Measurements from ENCODE around the gene HHLA2.

Gene HHLA2

DNA sequence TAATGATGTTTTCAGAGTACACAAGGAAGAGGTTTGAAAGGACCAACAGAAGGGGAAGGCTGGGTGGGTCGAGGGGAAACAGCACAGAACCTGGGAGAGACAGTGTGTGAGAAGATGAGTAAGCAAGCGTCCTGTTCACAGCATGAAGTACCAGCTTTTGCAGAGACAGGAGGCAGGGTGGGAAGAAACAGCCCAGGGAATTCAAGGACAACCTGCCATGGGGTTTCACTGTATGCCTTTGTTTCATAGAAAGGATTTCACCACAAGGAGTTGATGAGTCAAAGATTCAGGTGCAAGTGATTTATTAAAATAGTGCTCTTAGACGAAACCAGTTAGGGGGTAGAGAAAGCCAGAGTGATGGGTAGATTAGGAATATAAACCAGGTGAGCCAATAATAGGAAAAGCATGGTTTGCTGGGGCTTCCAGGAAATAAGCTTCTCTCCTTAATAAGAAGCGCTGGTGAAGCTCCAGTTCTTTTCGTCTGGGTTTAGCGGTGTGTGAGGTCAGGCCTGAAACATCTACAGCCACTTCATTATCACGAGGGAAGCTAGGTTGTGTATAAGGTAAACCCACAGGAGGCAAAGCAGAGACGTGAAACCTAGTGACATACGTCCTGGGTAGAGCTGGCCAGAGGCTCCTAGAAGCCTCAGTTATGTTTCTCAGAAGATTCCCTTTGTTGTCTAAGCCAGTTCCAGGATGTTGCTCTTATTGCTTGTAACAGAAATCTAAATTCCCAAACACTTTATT is 3.9 kb downstream of the HHLA2 start:
- DNase-seq = no peak

DNA sequence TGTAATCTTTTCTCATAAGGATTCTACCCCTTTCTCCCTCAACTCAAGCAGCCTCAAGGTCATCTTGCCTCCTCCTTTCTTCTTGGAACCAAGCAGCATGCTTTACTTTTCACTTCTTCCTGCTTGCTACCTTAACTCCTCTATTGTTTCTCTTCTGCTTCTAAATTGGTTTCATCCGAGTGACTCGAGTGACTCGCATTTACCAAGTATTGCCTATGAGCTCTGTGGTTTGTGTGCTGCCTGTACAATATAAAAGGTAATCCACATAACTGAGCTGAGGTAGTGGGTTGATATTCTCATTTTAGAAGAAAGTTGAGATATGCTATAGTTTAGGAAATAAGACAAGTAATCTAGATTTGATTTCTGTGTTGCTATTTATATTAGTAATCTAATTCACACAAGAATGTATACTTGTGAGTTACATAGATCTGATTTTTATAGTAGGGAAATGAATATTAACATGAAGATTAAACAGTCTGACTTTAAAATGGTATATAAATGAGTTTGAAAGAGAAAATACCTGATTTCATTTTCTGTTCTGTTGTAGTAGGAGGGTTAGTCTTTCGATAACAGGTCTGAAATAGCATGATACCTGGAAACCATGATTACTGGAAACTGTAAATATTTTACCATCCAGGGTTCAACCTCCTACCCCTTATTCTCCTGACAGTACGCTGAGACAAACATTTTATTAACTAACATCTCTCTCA is 5.5 kb downstream of the HHLA2 start:
- DNase-seq = peak in 1 of 2 donors; percentile 27

DNA sequence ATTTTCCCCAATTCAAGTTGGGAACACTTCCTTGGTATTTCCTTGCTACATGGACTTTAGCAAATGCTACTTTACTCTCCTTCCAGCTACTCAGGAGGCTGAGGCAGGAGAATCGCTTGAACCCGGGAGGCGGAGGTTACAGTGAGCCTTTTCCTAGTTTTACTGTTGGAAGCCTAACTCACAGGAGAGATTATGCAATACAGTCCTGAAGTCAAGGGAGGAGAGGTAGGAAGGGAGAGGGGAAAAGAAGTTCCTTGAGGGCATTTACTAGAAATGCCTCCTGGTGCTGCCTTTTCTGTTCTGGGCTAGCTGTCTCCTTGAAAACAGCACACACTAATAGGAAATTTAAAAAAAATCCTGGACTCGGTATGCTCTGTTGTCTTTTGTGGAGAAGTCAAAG is 6.2 kb downstream of the HHLA2 start:
- no peak for DNase-seq

DNA sequence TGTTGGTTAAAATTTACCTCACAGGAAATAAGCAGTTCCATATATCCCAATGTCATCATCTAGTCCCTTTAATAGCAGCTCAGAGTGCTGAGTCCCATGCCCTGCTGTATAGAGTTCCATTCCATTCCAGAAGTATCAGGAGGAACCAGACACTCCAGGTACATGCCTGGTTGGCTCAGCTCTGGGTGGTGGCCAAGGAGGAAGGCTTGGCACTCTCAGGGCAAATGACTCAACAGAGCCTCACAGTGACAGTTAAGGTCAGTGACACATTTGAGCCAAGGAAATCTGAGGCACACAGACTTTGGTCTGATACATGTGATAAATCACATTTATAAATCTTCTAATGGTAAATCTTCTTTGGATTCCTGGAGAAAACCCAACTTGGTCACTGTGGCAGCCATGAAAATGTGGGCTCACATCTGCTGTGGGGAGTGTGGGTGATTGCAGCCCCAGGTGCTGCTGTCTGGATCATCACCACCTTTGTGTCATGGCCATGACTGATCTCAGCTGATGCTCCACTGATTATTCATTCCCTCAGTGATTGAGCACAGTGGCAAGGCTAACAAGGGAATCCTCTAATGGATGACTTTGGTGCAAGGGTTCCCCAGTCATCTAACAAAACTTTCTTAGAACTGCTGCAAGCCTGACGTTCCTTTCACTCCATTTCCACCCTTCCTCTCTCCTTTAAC is 9.3 kb downstream of the HHLA2 start:
- DNase-seq = no peak

DNA sequence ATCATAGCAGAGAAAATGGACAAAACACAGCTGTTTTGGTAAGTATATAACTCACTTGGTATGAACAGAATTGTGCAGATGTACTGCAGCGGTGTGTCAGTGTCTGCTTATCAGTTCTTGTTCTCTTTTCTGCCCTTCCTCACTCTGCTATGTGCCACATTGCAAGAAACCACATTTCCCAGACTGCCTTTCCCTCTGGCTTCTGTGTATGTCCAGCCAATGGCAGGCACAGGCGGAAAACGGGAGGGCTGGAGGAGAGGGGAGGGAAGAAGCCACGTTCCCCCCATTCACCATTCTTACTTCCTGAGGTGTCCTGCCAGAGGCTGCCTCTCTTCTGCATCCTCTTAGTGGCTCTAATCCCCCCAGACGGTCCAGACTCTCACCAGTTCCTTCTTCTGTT is 15.4 kb downstream of the HHLA2 start:
- DNase-seq = no peak

DNA sequence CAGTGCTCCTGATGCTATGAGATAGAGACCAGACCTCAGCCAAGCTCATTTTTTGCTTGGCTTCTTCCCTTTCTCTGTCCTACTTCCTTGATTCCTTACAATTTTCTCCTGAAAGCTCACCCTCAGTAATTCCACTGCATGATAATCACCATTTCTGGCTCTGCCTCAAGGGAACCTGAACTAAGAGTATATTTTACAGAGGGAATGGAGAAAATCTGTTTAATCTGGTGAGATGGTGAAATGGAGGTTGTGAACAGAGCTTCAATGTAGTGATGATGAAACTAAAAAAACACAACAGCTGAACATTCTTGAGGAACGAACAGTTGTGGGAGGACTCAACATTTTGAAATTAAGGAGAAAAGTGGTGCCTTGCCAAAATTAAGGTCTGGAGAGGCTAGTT is 16.3 kb downstream of the HHLA2 start:
- DNase-seq = no peak

DNA sequence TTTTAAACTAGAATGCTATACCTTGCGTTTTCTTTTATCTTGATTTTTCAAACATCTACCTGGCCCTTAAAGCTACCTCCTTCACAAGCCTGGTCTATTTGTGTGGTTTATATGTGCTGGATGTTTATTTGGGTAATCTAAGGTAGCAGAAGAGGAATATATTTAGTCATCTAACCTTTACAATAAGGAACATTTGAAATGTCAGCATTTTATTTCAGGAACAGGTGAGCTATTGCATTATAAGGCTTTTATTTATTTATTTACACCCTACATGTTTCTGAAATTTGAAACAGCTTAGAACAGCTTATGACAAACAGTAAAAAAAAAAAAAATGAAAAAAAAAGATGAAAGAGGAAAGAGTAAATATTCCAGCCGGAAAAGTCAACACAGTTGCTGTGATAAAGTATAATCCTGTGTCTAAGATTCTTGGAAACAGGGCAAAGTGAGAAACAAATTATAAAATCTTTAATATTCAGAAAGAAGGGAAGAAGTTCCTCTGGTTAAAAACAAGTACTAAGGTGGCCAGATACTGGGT is 19.5 kb downstream of the HHLA2 start:
- DNase-seq = no peak

DNA sequence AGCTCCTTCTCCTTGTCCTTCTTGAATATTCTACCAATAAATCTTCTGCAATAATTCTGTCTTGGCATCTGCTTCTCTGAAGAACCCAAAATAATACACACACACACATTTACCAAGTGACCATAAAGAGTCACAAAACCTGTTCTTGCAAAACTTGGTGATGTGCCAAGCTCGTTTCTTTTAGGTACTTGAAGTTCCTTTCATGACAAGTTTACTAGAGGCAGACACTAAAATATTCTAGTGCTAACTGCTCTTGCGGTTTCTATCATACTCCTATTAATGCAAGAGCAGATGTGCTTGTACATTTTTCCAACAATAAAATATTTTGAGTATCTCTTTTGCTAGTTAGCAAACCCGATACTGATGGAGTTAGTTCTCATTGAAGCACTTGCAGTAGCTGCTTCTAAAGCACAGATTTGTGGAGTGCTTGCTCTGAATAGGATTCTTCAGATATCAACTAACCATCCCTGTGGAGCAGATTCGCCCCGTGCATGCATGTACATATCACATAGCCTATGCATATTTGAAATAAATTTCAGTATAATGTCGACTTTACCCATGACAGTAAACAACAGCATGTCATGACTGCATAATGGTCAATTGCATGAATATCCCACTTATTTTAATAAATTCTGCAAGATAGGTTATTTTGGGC is 23.2 kb downstream of the HHLA2 start:
- no peak for DNase-seq

DNA sequence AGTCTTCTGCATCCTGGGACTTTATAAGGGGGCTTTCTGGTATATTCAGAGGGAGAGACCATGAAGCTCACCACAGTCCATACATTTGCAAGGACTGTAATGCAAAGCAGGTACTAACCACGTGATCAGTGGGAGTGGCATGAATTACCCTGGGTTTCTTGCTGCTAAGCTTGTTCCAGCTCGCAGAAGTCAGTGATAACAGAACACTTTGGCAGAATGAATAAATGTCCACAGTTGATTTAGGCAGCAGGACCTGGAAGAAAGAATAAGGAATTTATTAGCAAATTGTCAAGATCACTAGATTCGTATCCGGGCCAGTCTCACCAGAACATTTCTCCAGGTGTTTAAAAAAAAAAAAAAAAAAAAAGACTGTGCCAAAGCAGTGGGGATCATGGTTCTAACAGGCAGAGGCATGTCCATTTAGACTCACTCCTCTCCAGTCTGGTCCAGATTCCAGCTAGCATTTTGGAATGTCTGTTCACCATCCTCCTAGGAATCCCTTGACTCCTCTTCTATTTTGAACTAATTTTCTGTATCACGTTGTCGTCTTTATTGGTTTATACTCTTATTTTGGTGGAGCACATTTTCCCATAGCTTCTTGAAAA is 24.5 kb downstream of the HHLA2 start:
- DNase-seq = no peak

DNA sequence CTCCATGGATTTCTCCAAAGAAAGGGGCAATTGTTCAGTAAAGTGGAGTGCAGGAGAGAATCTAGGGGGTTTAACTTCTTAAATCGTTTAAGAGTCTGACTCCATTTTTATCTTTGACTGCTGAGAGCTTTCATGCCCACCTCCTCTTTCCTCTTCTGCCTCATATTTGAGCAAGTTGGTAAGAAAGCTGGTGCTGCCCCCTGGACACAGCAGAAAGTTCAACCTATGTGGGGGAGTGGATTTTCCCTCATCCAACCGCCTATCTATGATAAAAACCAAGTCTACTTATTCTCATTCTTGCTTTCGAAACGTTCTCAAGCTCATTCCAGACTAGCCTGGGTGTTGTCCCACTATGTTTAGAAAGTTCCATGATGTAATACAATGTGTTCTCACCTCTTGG is 26.0 kb downstream of the HHLA2 start:
- peak; percentile 22 to 27 for DNase-seq

DNA sequence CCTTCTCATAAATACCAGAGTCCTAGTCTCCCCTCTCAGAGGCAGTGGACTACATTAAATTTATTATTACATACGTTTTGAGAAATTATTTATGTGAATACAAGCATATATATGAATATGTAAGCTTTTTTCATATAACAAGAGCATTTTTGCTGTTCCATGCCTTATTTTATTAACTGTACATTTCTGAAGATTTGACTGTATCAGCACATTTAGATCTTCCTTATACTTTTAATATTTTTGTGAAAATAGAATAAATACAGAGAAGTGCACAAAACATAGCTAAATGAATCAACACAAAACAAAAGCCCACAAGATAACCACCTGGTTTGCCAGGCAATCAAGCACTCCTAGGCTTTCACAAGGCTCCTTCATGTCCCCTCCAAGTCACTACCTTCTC is 27.8 kb downstream of the HHLA2 start:
- DNase-seq = no peak

DNA sequence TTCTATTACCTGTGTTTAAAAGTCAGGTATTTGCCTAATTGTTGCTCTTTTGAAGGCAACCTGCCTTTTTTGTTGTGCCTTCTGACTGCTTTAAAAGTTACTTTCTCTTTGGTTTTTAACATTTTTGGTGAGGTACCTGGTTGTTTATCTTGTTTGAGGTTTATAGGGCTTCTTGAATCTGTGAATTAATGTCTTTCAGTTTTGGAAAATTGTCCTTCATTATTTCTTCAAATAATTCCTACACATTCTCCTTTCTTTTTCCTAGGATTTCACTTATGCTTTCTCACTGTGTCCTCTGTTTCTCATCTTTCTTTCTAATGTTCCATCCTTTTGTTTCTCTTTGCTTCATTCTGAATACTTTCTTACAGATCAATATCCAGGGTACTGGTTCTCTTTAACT is 30.8 kb downstream of the HHLA2 start:
- no peak for DNase-seq

DNA sequence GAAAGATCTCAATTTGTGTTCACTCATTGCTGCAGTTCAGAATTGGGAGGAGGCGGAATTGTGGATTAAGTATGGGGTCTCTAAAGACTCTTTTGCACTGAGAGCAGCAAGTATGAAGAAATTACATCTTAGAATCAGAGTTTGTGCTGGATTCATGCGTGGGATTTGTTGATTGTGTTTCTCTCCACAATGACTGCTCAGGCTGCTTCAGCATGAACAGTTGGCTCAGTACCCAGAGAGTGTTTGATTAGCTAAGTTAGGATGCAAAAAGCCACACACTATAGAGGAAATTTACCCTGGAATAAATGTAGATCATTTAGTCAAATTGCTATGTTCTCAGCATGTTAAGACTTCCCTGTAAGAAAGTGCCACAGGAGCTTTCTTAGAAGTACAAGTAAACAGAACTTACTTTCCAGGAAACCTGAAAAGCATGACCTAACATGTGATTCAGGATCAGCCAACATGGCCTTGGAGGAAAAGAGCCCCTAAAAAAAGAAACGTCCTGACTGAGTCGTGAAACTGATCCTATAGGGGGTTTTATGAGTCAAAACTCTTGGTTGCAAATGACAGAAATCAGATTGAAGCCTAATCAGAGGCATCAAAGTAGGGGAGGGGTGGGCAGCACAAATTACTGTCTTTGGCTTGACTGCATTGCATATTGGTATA is 32.6 kb downstream of the HHLA2 start:
- DNase-seq = no peak

DNA sequence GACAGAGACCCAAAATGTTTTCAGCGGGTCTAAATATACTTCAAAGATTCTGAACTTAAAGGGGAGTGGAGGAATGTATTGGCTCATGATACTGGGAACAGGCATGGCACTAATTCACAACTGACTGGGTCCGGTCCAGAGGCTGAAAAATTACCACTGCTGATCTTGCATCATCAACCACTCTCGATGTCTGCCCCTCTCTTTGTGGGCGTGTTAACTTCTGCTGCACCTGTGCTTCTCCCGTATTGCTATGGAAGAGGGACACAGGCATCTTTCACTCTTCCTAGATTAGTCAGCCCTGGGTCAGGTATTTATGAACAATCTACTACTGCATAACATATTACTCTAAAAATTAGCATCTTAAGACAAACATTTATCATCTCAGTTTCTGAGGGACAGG is 33.2 kb downstream of the HHLA2 start:
- no peak for DNase-seq

DNA sequence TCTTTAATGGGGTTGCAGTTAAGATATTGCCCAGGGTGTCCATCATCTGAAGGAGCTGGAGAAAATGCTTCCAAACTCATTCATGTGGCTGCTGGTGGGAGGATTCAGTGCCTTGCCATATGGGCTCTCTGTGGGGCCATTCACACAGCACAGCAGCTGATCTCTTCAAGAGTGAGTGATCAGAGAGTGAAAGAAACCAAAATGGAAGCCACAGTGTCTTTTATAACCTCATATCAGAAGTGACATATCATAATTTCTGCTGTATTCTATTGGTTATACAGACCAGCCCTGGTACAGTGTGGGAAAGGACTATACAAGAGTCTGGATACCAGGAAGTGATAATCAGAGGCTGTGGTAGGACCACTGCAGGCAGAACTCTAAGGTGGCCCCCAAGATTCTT is 33.6 kb downstream of the HHLA2 start:
- no peak for DNase-seq

DNA sequence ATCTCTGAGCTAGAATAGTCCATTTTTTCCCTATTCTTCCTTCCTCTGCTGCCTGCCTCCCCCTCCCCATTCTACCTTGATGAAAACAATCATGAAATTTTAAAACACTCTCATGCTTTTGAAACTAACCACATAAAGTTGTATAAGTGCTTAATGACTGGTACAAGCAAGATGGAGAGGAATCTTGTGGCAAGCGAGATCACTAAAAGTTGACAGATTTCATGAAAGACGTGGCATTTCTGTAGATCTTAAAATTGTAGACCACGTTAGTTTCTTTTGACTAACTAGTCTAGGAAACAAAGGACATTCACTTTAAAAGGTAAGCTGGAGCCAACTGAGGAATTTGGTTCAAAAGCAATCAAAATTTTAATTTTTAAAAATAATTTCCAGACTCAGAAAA is 35.4 kb downstream of the HHLA2 start:
- DNase-seq = no peak

DNA sequence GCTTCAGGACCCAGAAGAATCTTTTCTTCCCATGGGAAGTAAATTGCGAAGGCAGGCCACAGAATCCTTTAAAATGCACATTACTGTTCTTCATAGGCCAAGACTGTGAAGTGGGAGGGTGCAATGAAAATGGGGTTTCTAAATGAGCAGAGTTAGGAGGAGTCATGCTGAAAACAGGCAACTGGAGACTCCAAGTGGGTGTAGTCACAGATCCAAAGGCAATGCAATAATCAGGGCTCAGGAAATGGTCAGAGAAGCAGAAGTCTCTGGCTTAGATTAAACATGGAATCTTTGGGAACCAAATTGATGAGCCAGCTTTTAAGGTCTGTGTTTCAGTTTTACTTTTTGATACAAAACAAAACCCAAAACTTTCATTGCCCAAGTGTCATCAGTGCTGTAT is 37.6 kb downstream of the HHLA2 start:
- DNase-seq = no peak

DNA sequence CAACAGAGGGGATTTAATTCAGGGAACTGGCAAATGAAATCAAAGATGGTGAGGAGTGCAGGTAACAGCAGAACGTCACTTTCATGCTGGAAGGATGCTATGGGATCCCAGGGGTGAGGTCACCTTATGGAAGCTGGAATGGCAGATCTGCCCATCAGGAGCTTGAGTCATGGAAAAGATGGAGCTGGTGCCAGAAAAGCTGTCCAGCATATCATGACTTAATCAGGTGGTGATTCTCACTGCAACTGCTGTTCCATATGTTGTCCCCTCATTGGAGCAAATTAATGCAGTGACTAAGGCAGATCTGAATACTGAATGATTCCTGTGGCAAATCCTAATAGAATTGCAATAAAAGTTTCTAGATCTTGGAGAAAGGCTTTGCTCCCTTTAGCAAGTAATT is 38.4 kb downstream of the HHLA2 start:
- no peak for DNase-seq

DNA sequence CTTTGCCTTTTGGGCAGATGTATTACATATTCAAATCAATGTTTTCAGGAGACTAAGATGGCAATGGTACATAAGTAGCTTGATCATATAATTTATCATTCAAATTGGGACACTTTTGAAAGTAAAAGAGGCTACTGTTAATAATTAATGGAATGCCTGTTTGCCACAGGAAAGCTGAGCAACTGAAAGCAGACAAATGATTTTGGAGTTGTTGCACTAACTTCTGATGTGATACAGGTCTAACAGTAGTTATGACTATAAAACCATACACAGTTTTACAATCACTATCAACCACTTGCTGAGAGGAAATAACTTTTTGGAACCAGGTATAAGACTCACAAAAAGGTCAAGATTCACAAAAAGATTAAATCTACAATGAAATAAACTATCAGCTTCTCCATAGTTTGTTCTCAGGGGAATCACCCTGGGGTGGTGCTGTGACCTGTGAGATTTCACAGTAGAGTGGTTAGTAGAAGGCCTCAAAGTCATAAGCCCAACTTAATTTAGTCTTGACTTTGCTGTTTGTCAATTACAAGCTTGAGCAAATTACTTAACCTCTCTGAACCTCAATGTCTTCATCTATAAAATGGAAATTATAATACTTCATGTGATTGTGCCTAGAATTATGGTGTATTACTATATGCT is 42.7 kb downstream of the HHLA2 start:
- DNase-seq = no peak

DNA sequence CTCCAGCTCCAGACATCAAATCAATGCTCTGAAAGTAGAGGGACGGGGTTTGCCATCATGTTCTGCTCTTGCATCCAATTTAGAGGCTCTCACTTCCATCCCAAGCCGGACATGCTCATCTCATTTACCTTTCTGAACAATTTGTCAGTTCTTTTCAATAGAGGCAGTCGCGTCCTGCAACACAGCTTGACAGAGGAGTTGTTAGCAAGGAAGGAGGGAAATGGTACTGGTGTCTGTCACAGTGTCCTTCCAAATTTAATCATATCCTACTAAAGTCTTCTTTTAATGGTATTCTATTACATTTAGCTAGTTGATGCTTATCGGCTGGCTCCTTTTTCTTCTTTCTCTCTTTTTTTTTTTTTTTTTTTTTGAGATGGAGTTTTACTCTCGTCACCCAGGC is 45.6 kb downstream of the HHLA2 start:
- DNase-seq = no peak

DNA sequence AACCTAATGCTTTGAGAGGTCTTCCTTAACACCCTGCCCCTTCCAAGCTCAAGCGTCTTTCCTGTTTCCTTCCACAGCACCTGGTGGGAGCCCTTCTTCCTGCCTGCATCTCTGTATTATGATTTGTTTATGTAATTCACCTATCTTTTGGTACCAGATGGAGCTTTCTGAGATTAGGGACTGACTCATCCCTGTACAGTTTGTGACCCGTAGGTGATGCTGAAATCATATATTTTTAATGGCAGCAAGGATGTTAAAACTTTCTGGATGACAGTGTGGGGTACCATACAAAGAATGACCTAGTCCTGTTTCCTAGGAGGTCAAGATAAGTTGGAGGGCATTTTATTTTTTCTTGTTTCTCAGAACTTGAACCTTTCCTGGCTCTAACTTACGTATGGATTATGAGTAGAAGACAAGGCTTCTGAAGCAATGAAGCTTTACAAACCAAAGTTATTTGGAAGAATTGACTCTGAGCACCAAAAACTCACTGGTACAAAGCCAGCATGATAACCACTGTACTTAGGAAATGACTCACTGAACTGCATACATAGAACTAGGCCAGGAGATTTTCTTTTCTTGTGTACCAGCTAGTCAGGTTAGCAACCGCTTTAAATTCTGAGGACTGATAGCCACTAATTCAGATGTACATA is 46.6 kb downstream of the HHLA2 start:
- DNase-seq = no peak
